BJ (cell line): ENCODE data around the gene MLN. TPM values are rescaled to one million over a fixed set of nuclear protein-coding genes. Genes with fewer than 3 reads are reported as not detected.

Experiments
- CTCF ChIA-PET: fragments of 350-600 bp; formaldehyde crosslinking; extraction: SDS; loops from one replicate; lab custom pipeline; 2021; ENCODE audit warnings: antibody characterized with exemption, inconsistent platforms; lab: Yijun Ruan, JAX
- POLR2A ChIA-PET: fragments of 300-600 bp; sonication (Branson Sonifier 250); formaldehyde crosslinking; extraction: SDS; loops from one replicate; lab custom pipeline; 2021; ENCODE audit warnings: antibody characterized with exemption; lab: Charles Lee
- DNase-seq: peaks from one replicate; pipeline ENCODE4 v3.0.0-alpha.2; 2011; ENCODE audit warnings: low read depth
- H3K27me3 ChIP-seq: 2 replicates; pipeline ENCODE4 v1.6.0; 2011; ENCODE audit warnings: low read length; ENCODE audit not compliant: control insufficient read depth, insufficient read depth
- H3K36me3 ChIP-seq: 2 replicates; pipeline ENCODE4 v1.5.1; 2011; ENCODE audit warnings: low read length; ENCODE audit not compliant: control insufficient read depth, insufficient read depth
- H3K4me3 ChIP-seq: 2 replicates; pipeline ENCODE4 v1.5.1; 2011; ENCODE audit warnings: low read depth, mild to moderate bottlenecking, control low read depth, low read length
- CTCF ChIP-seq: IDR thresholded peaks from 2 replicates; pipeline ENCODE4 v1.5.1; 2011; ENCODE audit warnings: low read depth, mild to moderate bottlenecking, control low read depth, inconsistent platforms, low read length, moderate library complexity; ENCODE audit not compliant: insufficient read depth
- polyA plus RNA-seq: library from polyadenylated mRNA; depleted of rRNA; stranded (reverse); fragments of >200 nt; gene quantifications from 2 replicates; pipeline ENCODE4 v1.2.3, GENCODE V29; 2011

Gene MLN
- polyA plus RNA-seq, 1 experiment, result not detected

- Histone ChIP-seq H3K27me3 (peaks cover 28% of the 10 kb centered on the region), H3K36me3 (no peaks in the 10 kb centered on the region), H3K4me3 (no peak overlapping the region)
- CTCF ChIA-PET, result no interaction called here
- no peak for DNase-seq
- no peak for TF ChIP-seq CTCF
- POLR2A ChIA-PET, result no interaction called here
These were observed 4.9 kb upstream of the MLN start for GRCh38 chr6:33808641-33809180.

GRCh38 chr6:33807606-33808005 lies 3.8 kb upstream of the MLN start:
- TF ChIP-seq CTCF, result no peak
- Histone ChIP-seq H3K4me3 (no peak overlapping the region), H3K36me3 (no peaks in the 10 kb centered on the region), H3K27me3 (peaks cover 30% of the 10 kb centered on the region)
- CTCF ChIA-PET, result no interaction called here
- POLR2A ChIA-PET, result no interaction called here
- no peak for DNase-seq

- Histone ChIP-seq H3K27me3 (peaks cover 32% of the 10 kb centered on the region), H3K36me3 (no peaks in the 10 kb centered on the region), H3K4me3 (no peak overlapping the region)
- no peak for DNase-seq
- TF ChIP-seq CTCF, result no peak
- POLR2A ChIA-PET, result no interaction called here
- CTCF ChIA-PET, result no interaction called here
These were observed 3.0 kb upstream of the MLN start for GRCh38 chr6:33806841-33807240.

- DNase-seq, result no peak
- ChIA-PET POLR2A (no interaction called here), CTCF (no interaction called here)
- TF ChIP-seq CTCF, result no peak
- peaks cover 20% of the 10 kb centered on the region for H3K27me3 ChIP-seq
- H3K4me3 ChIP-seq, result no peak overlapping the region
- H3K36me3 ChIP-seq, result no peaks in the 10 kb centered on the region
These were observed 1.4 kb downstream of the MLN start for GRCh38 chr6:33802186-33802958.

- CTCF ChIA-PET, result interaction anchor here (1.5 kb wide), 1 partner anchor 11 kb away, joined by 3 read pairs; no protein-coding TSS in a partner anchor
- POLR2A ChIA-PET, result no interaction called here
- no peaks in the 10 kb centered on the region for H3K36me3 ChIP-seq
- no peak for DNase-seq
- no peak overlapping the region for H3K4me3 ChIP-seq
- TF ChIP-seq CTCF, result no peak
- H3K27me3 ChIP-seq, result peaks cover 14% of the 10 kb centered on the region
These were observed 2.2 kb downstream of the MLN start for GRCh38 chr6:33801611-33802010.
